DND-41 (cell line): ENCODE results near the gene FBXW7.

Source experiments
- EZH2 ChIP-seq: IDR thresholded peaks from 3 replicates; pipeline ENCODE4 v1.6.1; 2012; ENCODE audit warnings: borderline replicate concordance, low read depth, mild to moderate bottlenecking, moderate library complexity, low read length, inconsistent platforms; ENCODE audit not compliant: severe bottlenecking
- TF ChIP-seq, protein P1 (sequence below): IDR thresholded peaks from 2 replicates; pipeline ENCODE4 v1.5.1; 2012; ENCODE audit warnings: borderline replicate concordance, low read length, moderate library complexity, mild to moderate bottlenecking; ENCODE audit not compliant: poor library complexity, severe bottlenecking; ENCODE audit errors: extremely low read depth

DNA sequence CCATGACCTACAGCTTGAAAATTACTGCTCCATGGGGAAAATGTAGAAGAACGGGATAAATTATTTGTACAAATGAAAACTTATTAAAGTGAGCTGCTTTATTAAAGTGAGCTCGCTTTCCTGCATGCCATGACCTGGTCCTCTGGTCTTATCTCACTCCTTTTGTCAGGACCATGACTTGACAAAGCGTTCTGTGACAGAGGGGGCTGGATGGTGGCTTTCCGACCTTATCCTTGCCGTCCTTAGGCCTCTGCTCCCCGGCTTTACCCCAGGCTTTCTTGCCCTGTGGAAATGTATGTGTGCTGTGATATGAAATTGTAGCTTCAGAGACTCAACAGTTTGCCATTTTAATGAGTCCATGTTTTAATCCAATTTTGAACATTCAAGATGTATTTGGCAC is 44.0 kb upstream of the FBXW7 start:
- TF ChIP-seq, protein P1, sequence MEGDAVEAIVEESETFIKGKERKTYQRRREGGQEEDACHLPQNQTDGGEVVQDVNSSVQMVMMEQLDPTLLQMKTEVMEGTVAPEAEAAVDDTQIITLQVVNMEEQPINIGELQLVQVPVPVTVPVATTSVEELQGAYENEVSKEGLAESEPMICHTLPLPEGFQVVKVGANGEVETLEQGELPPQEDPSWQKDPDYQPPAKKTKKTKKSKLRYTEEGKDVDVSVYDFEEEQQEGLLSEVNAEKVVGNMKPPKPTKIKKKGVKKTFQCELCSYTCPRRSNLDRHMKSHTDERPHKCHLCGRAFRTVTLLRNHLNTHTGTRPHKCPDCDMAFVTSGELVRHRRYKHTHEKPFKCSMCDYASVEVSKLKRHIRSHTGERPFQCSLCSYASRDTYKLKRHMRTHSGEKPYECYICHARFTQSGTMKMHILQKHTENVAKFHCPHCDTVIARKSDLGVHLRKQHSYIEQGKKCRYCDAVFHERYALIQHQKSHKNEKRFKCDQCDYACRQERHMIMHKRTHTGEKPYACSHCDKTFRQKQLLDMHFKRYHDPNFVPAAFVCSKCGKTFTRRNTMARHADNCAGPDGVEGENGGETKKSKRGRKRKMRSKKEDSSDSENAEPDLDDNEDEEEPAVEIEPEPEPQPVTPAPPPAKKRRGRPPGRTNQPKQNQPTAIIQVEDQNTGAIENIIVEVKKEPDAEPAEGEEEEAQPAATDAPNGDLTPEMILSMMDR = no peak
- TF ChIP-seq EZH2 = no peak
